Measurements from ENCODE around the gene YPEL5.

DNA sequence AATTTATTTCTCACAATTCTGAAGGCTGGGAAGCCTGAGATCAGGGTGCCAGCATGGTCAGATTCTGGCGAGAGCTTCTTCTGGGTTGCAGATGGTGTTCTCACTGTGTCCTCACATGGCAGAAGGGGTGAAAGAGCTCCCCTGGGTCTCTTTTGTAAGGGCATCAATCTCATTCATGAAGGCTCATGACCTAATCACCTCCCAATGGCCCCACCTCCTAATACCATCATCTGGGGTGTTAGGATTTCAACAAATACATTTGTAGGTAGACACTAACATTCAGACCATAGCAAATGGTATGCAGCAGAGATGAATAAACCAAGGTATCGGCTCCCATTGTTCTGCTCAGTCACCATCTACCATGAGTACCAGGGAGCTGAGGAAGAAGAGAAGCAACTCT, 32.7 kb downstream of the YPEL5 start:
- TF ChIP-seq POLR2AphosphoS5 (IDR thresholded peaks at IDR 0.05; ENCODE audit: low read depth, low read length) (no peak), MXI1 (IDR thresholded peaks at IDR 0.05; ENCODE audit: low read depth, low read length) (no peak), TAF1 (IDR thresholded peaks at IDR 0.05; ENCODE audit: borderline replicate concordance, low read depth, low read length) (no peak), EZH2phosphoT487 (IDR thresholded peaks at IDR 0.05; ENCODE audit: borderline replicate concordance, low read depth) (no peak), GABPA (IDR thresholded peaks at IDR 0.05; ENCODE audit: low read depth) (no peak), RFX5 (IDR thresholded peaks at IDR 0.05; ENCODE audit: low read length) (no peak)
- TF ChIP-seq, protein P1, sequence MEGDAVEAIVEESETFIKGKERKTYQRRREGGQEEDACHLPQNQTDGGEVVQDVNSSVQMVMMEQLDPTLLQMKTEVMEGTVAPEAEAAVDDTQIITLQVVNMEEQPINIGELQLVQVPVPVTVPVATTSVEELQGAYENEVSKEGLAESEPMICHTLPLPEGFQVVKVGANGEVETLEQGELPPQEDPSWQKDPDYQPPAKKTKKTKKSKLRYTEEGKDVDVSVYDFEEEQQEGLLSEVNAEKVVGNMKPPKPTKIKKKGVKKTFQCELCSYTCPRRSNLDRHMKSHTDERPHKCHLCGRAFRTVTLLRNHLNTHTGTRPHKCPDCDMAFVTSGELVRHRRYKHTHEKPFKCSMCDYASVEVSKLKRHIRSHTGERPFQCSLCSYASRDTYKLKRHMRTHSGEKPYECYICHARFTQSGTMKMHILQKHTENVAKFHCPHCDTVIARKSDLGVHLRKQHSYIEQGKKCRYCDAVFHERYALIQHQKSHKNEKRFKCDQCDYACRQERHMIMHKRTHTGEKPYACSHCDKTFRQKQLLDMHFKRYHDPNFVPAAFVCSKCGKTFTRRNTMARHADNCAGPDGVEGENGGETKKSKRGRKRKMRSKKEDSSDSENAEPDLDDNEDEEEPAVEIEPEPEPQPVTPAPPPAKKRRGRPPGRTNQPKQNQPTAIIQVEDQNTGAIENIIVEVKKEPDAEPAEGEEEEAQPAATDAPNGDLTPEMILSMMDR (IDR thresholded peaks at IDR 0.05): no peak
- TF ChIP-seq, protein P2, sequence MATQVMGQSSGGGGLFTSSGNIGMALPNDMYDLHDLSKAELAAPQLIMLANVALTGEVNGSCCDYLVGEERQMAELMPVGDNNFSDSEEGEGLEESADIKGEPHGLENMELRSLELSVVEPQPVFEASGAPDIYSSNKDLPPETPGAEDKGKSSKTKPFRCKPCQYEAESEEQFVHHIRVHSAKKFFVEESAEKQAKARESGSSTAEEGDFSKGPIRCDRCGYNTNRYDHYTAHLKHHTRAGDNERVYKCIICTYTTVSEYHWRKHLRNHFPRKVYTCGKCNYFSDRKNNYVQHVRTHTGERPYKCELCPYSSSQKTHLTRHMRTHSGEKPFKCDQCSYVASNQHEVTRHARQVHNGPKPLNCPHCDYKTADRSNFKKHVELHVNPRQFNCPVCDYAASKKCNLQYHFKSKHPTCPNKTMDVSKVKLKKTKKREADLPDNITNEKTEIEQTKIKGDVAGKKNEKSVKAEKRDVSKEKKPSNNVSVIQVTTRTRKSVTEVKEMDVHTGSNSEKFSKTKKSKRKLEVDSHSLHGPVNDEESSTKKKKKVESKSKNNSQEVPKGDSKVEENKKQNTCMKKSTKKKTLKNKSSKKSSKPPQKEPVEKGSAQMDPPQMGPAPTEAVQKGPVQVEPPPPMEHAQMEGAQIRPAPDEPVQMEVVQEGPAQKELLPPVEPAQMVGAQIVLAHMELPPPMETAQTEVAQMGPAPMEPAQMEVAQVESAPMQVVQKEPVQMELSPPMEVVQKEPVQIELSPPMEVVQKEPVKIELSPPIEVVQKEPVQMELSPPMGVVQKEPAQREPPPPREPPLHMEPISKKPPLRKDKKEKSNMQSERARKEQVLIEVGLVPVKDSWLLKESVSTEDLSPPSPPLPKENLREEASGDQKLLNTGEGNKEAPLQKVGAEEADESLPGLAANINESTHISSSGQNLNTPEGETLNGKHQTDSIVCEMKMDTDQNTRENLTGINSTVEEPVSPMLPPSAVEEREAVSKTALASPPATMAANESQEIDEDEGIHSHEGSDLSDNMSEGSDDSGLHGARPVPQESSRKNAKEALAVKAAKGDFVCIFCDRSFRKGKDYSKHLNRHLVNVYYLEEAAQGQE (IDR thresholded peaks at IDR 0.05; ENCODE audit: low read depth, low read length): no peak

All from SK-N-SH (cell line).